Measurements from ENCODE around the gene TTC7B. TPM values are rescaled to one million over a fixed set of nuclear protein-coding genes. Genes with fewer than 3 reads are reported as not detected.

TTC7B gene
- total RNA-seq, 4 donors from 2014 or later: 8.4 to 11.2 (median 9.2) TPM

- Histone ChIP-seq H3K27ac (no peak overlapping the region), H3K27me3 (no peaks in the 10 kb centered on the region), H3K36me3 (no peaks in the 10 kb centered on the region), H3K9me3 (no peaks in the 10 kb centered on the region), H3K4me3 (no peak overlapping the region), H3K4me1 (no peaks in the 10 kb centered on the region)
- TF ChIP-seq CTCF (IDR thresholded peaks at IDR 0.05): no peak
- no peak for TF ChIP-seq POLR2A (IDR thresholded peaks at IDR 0.05)
- WGBS, 2 donors (ENCODE audit: low coverage in 1 of 2): 66% methylated on average over 4 of the region's 4 CpGs; no CpG with 5 or more reads in 1 of the 2 donors
- in situ Hi-C loops (cut with MboI; ENCODE audit: low pct_ligation_motif_present in 1 of 4, low pct_unique_long_range_greater_than_20kb in 1 of 4, low sequenced_read_pairs in 3 of 4) (no loop called here), intact Hi-C loops (cut with DNase I; ENCODE audit: low total_unique reads) (no loop called here)
- no peak for DNase-seq
These were observed 33.3 kb downstream of the TTC7B start for GRCh38 chr14:90782892-90783291.

GRCh38 chr14:90781876-90782275, 34.4 kb downstream of the TTC7B start:
- H3K4me1 ChIP-seq: no peaks in the 10 kb centered on the region
- WGBS, 2 donors (ENCODE audit: low coverage in 1 of 2): 33 to 87% methylated on average over 1 to 8 of the region's 8 CpGs
- no peaks in the 10 kb centered on the region for H3K27me3 ChIP-seq
- H3K36me3 ChIP-seq: no peaks in the 10 kb centered on the region
- in situ Hi-C loops (cut with MboI; ENCODE audit: low pct_ligation_motif_present in 1 of 4, low pct_unique_long_range_greater_than_20kb in 1 of 4, low sequenced_read_pairs in 3 of 4): no loop called here
- DNase-seq: no peak
- H3K27ac ChIP-seq: no peak overlapping the region
- H3K4me3 ChIP-seq: no peak overlapping the region
- TF ChIP-seq CTCF (IDR thresholded peaks at IDR 0.05): no peak
- H3K9me3 ChIP-seq: no peaks in the 10 kb centered on the region
- intact Hi-C loops (cut with DNase I; ENCODE audit: low total_unique reads): no loop called here

DNA sequence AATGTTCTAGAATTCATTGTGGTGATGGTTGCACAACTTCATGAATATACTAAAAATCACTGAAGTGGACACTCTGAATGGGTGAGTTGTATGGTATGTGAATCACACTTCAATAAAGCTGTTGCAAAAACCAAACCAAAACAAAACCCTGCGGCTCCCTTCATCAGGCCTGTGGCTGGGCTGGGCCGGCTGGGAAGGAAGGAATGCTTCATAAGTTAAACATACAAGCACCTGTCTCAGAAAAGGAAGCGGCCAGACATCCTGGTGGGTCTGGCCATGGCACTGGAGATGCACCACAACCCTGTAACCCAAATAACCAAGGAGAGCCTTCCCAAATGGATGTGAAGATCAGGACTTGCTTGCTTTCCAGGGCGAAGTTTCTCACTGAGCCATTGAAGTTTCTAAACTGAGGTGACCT, 34.9 kb downstream of the TTC7B start:
- in situ Hi-C loops (cut with MboI; ENCODE audit: low pct_ligation_motif_present in 1 of 4, low pct_unique_long_range_greater_than_20kb in 1 of 4, low sequenced_read_pairs in 3 of 4) (no loop called here), intact Hi-C loops (cut with DNase I; ENCODE audit: low total_unique reads) (no loop called here)
- Histone ChIP-seq H3K9me3 (no peaks in the 10 kb centered on the region), H3K4me1 (no peaks in the 10 kb centered on the region), H3K27ac (no peak overlapping the region), H3K36me3 (no peaks in the 10 kb centered on the region), H3K27me3 (no peaks in the 10 kb centered on the region), H3K4me3 (no peak overlapping the region)
- no peak for DNase-seq
- WGBS, 2 donors (ENCODE audit: low coverage in 1 of 2): 67 to 100% methylated on average over 1 to 4 of the region's 4 CpGs
- TF ChIP-seq POLR2AphosphoS5 (IDR thresholded peaks at IDR 0.05) (no peak), CTCF (IDR thresholded peaks at IDR 0.05) (no peak), EP300 (IDR thresholded peaks at IDR 0.05; ENCODE audit: low read depth) (no peak), POLR2A (IDR thresholded peaks at IDR 0.05) (no peak)

GRCh38 chr14:90780519-90780918, 35.7 kb downstream of the TTC7B start:
- no peak for DNase-seq
- in situ Hi-C loops (cut with MboI; ENCODE audit: low pct_ligation_motif_present in 1 of 4, low pct_unique_long_range_greater_than_20kb in 1 of 4, low sequenced_read_pairs in 3 of 4): no loop called here
- 91 to 97% methylated on average over 7 to 12 of the region's 12 CpGs for WGBS, 2 donors (ENCODE audit: low coverage in 1 of 2)
- Histone ChIP-seq H3K9me3 (no peaks in the 10 kb centered on the region), H3K36me3 (no peaks in the 10 kb centered on the region), H3K4me3 (no peak overlapping the region), H3K4me1 (no peaks in the 10 kb centered on the region), H3K27me3 (no peaks in the 10 kb centered on the region), H3K27ac (no peak overlapping the region)
- TF ChIP-seq POLR2AphosphoS5 (IDR thresholded peaks at IDR 0.05) (no peak), EP300 (IDR thresholded peaks at IDR 0.05; ENCODE audit: low read depth) (no peak), POLR2A (IDR thresholded peaks at IDR 0.05) (no peak), CTCF (IDR thresholded peaks at IDR 0.05) (no peak)
- intact Hi-C loops (cut with DNase I; ENCODE audit: low total_unique reads): no loop called here
